CD1c-positive myeloid dendritic cell (primary cell): ENCODE results near the gene ZNF425.
"Not testable (repeated sequence)": the region's sequence is repeated elsewhere in the genome, so short reads cannot be mapped to it uniquely, and the experiment has no call there.

Experiments
- DNase-seq: peaks from one replicate; pipeline ENCODE4 v3.0.0-alpha.2; 2016; ENCODE audit errors: extremely low spot score

Gene ZNF425, protein sequence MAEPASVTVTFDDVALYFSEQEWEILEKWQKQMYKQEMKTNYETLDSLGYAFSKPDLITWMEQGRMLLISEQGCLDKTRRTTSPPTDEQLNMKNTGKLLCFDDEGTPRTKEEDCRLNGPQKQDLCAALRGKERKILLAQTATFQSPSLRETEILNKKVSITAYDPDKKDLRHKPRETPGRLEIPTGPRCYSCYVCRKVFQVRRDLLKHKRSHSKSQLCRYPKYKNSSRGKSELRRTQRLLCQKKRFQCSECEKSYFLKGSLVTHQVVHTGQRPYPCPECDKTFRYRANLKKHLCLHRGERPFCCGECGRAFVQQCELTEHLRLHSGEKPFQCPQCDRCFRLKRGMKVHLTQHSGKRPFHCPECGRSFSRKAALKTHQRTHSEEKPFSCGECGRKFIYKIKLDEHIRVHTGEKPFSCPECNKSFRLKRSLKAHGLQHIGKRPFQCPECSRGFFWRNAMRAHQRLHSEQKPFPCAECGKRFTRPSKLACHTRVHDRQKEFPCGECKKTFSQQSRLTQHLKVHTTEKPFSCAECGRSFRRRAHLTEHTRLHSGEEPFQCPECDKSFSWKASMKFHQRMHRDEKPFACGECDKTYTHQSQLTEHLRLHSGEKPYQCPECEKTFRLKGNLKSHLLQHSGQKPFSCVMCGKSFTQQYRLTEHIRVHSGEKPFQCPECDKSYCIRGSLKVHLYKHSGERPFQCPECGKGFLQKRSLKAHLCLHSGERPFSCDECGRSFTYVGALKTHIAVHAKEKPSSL

GRCh38 chr7:149125863-149126661 is at the start of gene ZNF425:
Gene ZNF425, minus strand, starts transcription at chr7:149126324. Its CDS starts 111 bp downstream, at chr7:149126213.
- peak; percentile 97 for DNase-seq

DNA sequence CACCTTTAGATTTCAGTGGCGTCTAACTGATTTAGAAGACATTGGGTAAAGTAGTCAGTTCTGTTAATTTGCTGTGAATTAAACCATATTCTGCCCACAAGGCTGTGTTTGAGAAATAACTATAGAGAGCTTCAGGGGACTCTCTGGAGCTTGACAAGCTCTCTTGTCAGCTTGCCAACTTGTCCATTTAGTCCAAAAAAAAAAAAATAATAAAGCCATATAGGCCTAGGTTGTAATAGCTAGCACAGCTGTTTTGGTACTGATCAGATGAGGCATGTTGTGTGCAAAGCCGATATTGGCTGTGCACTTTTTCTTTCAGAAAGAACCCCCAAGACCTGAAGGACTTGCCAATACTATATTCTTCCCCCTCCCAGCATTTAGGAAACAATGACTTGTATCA is 49.0 kb upstream of the ZNF425 start:
- DNase-seq: no peak

GRCh38 chr7:149172534-149172920 is 46.4 kb upstream of the ZNF425 start:
- DNase-seq: no peak

DNA sequence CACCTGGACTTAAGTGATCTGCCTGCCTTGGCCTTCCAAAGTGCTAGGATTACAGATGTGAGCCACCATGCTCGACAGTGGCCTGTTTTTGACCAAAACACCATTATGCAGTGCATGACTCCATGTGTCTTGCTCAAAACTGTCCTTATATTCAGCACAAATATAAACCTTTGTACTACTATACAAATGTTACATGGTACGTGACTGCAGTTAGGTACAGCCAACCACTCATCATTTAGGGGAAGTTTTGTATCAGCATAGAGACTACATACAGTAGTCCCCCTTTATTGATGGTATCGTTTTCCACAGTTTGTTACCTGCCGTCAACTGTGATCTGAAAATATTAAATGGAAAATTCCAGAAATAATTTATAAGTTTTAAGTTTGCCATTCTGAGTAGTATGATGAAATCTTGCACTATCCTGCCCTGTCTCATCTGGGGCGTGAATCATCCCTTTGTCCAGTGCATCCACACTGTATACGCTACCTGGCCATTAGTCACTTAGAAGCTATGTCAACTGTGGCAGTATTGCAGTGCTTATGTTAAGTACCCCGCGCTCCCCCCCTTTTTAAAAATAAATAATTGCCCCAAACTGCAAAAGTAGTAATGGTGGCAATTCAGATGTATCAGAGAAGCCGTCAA is 45.9 kb upstream of the ZNF425 start:
- DNase-seq: no peak

GRCh38 chr7:149166630-149167352 is 40.7 kb upstream of the ZNF425 start:
- DNase-seq: no peak

DNA sequence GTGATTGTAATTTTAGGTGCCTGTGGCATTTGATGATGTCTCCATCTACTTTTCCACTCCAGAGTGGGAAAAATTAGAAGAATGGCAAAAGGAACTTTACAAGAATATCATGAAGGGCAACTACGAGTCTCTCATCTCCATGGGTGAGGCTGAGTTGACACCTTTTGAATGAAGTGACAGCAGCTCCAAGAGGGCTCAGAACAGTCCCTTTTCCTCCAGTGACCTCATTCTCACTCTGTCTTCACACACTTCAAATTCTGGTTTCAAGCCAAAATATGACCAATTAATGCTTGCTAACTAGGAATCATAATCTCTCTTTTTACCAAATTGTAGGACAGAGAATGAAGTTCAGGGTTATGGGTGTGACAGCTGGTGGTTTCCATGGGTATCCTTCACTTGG is 40.0 kb upstream of the ZNF425 start:
- DNase-seq: no peak

GRCh38 chr7:149161241-149161848 is 35.2 kb upstream of the ZNF425 start:
- DNase-seq: no peak

GRCh38 chr7:149156898-149157297 is 30.8 kb upstream of the ZNF425 start:
- DNase-seq: no peak

DNA sequence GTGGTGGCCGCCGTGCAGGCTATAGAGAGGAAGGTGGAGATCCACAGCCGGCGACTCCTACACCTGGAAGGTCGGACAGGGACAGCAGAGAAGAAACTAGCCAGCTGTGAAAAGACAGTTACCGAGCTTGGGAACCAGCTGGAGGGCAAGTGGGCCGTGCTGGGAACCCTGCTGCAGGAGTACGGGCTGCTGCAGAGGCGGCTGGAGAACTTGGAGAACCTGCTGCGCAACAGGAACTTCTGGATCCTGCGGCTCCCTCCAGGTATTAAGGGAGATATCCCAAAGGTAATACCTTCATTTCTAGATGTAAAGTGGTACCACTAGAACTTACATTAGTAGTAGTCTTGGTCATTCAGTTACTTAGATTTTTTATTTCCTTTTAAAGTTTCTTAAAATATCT is 27.9 kb upstream of the ZNF425 start:
- DNase-seq: no peak

DNA sequence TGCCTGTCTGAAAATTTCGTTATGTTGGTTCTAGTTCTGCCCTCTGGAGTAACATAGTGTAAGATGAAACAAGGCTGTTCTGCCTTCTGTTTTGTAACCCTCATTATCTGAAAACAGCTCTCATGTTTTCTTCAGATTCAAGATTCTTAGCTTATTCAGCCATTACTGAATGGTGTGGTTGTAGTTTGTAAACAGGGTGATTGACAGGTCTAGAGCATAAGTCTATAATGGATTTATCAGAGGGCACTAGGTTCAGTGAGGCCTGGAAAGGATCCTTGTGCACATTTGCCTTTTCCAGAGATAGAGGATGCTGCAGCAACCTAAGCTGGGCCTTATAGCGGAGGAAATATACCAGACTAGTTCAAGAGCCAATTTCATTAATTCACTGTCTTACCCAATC is 27.2 kb upstream of the ZNF425 start:
- DNase-seq: no peak

DNA sequence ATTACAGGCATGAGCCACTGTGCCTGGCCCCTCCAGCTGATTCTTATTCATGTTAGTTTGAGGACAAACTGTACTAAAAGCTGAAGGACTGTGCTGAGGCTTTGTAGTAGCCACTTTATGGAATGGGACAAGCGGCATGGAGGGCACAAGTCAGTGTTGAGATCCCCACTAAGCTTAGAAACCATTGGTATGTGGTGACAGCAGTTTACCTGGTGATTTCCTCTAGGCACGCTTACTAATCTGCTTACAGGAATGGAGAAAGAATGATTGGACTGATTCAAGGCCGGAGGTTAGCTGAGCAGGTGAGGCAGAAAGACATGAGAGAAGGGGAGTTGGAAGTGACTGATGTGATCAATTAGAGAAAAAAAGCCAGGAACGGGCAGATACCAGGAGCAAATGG is 24.9 kb upstream of the ZNF425 start:
- no peak for DNase-seq

GRCh38 chr7:149147752-149148653 is 21.9 kb upstream of the ZNF425 start:
- DNase-seq: peak; percentile 75

- peak; percentile 91 for DNase-seq
Measured at GRCh38 chr7:149147072-149147751, 21.1 kb upstream of the ZNF425 start, which contains the start of gene ZNF398. Gene ZNF398, plus strand, starts transcription at chr7:149147453. Its CDS starts 290 bp downstream, at chr7:149147743.

GRCh38 chr7:149145031-149145845 is 19.1 kb upstream of the ZNF425 start:
- peak; percentile 34 for DNase-seq

DNA sequence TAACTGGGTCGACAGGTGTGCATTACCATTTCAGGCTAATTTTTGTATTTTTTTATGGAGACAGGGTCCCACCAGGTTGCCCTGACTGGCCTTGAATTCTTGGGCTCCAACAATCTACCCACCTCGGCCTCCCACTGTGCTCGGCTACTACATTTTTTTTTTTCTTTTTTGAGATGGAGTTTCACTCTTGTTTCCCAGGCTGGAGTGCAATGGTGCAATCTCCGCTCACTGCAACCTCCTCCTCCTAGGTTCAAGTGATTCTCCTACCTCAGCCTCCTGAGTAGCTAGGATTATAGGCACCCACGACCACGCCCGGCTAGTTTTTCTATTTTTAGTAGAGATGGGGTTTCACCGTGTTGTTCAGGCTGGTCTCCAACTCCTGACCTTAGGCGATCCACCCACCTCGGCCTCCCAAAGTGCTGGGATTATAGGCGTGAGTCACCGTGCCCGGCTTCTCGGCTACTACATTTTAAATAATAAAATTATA is 18.4 kb upstream of the ZNF425 start:
- not testable (repeated sequence) for DNase-seq

GRCh38 chr7:149141893-149142292 is 15.8 kb upstream of the ZNF425 start:
- DNase-seq: no peak

DNA sequence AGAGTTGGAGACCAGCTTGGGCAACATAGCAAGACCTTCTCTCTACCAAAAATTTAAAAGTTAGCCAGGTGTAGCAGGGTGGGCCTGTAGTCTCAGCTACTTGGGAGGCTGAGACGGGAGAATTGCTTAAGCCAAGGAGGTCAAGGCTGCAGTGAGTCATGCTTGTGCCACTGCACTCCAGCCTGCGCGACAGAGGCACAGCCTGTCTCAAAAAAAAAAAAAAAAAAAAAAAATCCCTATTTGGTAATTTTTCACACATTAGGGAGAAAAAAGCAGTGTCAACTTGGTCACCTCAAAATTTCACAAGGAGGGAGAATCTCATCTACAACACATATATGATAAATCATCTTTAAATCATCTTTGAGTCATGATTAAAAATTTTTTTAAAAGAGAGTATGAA is 14.7 kb upstream of the ZNF425 start:
- DNase-seq: no peak

DNA sequence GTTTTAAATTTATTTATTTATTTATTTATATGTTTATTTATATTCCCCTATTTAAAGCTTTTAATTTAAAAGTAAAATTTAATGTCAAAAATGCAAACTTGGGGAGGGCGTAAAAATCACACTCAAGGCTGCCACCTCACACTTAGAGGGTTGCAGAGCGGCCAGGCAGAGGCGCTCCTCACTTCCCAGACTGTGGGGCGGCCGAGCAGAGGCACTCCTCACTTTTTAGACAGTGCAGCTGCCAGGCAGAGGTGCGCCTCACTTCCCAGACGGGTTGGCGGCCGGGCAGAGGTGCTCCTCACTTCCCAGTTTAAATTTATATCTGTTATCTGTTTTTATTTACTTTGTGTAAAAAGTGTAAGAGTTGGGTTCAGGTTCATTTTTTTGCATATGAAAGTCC is 10.0 kb upstream of the ZNF425 start:
- no peak for DNase-seq
